ENCODE measurements around the gene DENND1A.

- TF ChIP-seq CTCF (IDR thresholded peaks at IDR 0.05) = no peak
- no peak for TF ChIP-seq EZH2 (IDR thresholded peaks at IDR 0.05)
- TF ChIP-seq EZH2phosphoT487 (IDR thresholded peaks at IDR 0.05) = no peak
Measured at GRCh38 chr9:123893115-123893514, 36.8 kb downstream of the DENND1A start.
